MM.1S (cell line): ENCODE results near the gene TMEM86A.

Source experiments
- DNase-seq: peaks from one replicate; pipeline ENCODE4 v3.0.0-alpha.2; 2015
- H2AFZ ChIP-seq: fragments of 300-600 bp; sonication (generic); 2 replicates; pipeline ENCODE4 v1.6.0; 2016; ENCODE audit warnings: antibody characterized with exemption, low read length
- H3F3A ChIP-seq: fragments of 300-600 bp; sonication (generic); 2 replicates; pipeline ENCODE4 v1.6.1; 2016; ENCODE audit warnings: mild to moderate bottlenecking, antibody characterized with exemption, low read length, moderate library complexity, mixed read lengths; ENCODE audit not compliant: insufficient read depth
- H3K27ac ChIP-seq: fragments of 300-600 bp; sonication (generic); 2 replicates; pipeline ENCODE4 v1.5.1; 2016; ENCODE audit warnings: mild to moderate bottlenecking, low read length
- H3K27me3 ChIP-seq: fragments of 300-600 bp; sonication (generic); replicated peaks from 2 replicates; pipeline ENCODE4 v1.6.0; 2016; ENCODE audit warnings: low read length; ENCODE audit not compliant: insufficient read depth
- H3K36me3 ChIP-seq: fragments of 300-600 bp; sonication (generic); replicated peaks from 2 replicates; pipeline ENCODE4 v1.6.1; 2016; ENCODE audit warnings: mild to moderate bottlenecking, low read length, mixed read lengths; ENCODE audit not compliant: insufficient read depth
- H3K4me1 ChIP-seq: fragments of 300-600 bp; sonication (generic); 2 replicates; pipeline ENCODE4 v1.6.1; 2016; ENCODE audit warnings: low read length, mixed read lengths
- H3K4me2 ChIP-seq: fragments of 300-600 bp; sonication (generic); 2 replicates; pipeline ENCODE4 v1.6.0; 2016; ENCODE audit warnings: low read depth, low read length
- H3K4me3 ChIP-seq: fragments of 300-600 bp; sonication (generic); 2 replicates; pipeline ENCODE4 v1.5.1; 2016; ENCODE audit warnings: low read length, mixed read lengths
- H3K79me2 ChIP-seq: fragments of 300-600 bp; sonication (generic); 2 replicates; pipeline ENCODE4 v1.6.1; 2016; ENCODE audit warnings: mixed run types, low read length, mixed read lengths
- H3K9ac ChIP-seq: fragments of 300-600 bp; sonication (generic); 2 replicates; pipeline ENCODE4 v1.6.1; 2016; ENCODE audit warnings: low read length, mixed read lengths
- H3K9me2 ChIP-seq: fragments of 300-600 bp; sonication (generic); replicated peaks from 2 replicates; pipeline ENCODE4 v1.6.1; 2016; ENCODE audit warnings: mild to moderate bottlenecking, low read length, mixed read lengths; ENCODE audit not compliant: insufficient read depth
- H3K9me3 ChIP-seq: fragments of 300-600 bp; sonication (generic); replicated peaks from 2 replicates; pipeline ENCODE4 v1.6.1; 2016; ENCODE audit warnings: mild to moderate bottlenecking, low read length, mixed read lengths; ENCODE audit not compliant: insufficient read depth
- H4K20me1 ChIP-seq: fragments of 300-600 bp; sonication (generic); 2 replicates; pipeline ENCODE4 v1.6.1; 2016; ENCODE audit warnings: mild to moderate bottlenecking, low read length, moderate library complexity, mixed read lengths; ENCODE audit not compliant: insufficient read depth
- EZH2 ChIP-seq: fragments of 300-600 bp; sonication (generic); optimal IDR thresholded peaks from 2 replicates; pipeline ENCODE3; 2017; ENCODE audit warnings: low read depth, mild to moderate bottlenecking, antibody characterized with exemption, low read length, mixed read lengths
- EZH2phosphoT487 ChIP-seq: fragments of 300-600 bp; sonication (generic); IDR thresholded peaks from 2 replicates; pipeline ENCODE4 v1.6.1; 2018; ENCODE audit warnings: antibody characterized with exemption, low read length
- TF ChIP-seq, protein P1 (sequence below): fragments of 300-600 bp; sonication (generic); IDR thresholded peaks from 2 replicates; pipeline ENCODE4 v1.5.1; 2016; ENCODE audit warnings: antibody characterized with exemption, low read length, mixed read lengths

The TMEM86A gene, protein sequence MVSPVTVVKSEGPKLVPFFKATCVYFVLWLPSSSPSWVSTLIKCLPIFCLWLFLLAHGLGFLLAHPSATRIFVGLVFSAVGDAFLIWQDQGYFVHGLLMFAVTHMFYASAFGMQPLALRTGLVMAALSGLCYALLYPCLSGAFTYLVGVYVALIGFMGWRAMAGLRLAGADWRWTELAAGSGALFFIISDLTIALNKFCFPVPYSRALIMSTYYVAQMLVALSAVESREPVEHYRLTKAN

DNA sequence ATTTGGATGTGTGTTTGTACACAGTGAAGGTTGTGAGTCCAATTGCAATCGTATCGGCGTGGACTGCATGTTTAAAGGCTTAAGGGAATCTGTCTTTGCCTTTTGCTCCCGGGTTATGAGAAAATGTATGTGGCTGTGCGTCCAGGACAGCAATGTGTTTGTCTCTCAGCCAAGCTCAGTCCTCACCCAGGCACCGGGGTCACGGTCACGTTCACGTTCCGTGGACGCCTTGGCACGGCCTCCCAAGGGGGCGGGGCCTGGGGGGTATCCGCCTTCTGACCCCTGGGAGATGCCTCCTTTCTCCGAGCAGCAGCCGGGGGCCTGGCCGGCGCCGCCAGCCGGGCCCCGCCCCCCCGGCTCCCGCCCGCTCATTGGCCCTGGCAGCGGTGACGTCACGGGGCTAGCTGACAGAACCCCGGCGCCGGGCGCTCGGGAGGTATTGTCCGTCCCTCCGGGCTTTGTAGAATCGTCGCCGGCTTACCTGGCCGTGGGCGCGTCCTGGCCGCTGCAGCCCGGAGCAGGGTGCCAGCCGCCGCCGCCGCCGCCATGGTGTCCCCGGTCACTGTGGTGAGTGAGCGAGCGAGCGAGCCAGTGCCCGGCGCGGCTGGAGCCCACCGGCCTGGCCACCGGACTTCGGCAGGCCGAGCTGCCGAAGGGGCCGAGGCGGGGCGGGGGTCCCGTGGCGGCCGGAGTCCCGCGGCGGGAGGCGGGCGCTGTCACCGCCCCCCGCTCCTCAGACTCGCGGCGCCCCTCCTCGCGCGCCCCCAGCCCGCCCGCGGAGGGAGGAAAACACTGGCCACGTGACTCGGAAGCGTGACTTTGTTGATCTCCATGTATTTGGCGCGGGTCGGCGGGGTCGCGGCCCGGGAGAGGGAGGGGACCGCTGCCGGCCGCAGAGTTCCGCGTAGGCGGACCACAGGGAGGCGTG lies at the start of gene TMEM86A:
TSS of gene TMEM86A (plus strand) at position 439 of the 928 bp plus-strand sequence. CDS start at position 547, 108 bp downstream.
- Histone ChIP-seq H3K9ac (peak within 1 kb of the TSS; percentile 24; the same call in 1 of the 2 replicates), H3K4me3 (peak within 1 kb of the TSS; percentile 73), H3F3A (no peaks in the 10 kb centered on the region), H3K79me2 (no peaks in the 10 kb centered on the region), H3K4me2 (peak within 1 kb of the TSS; percentile 92), H3K9me3 (no peaks in the 10 kb centered on the region), H3K4me1 (no peaks in the 10 kb centered on the region), H3K27ac (no peak within 1 kb of the TSS), H3K36me3 (no peaks in the 10 kb centered on the region), H2AFZ (peak within 1 kb of the TSS; percentile 87), H3K9me2 (no peaks in the 10 kb centered on the region), H4K20me1 (no peaks in the 10 kb centered on the region), H3K27me3 (0 out of 2 replicates have a peak, but pooled peaks cover 4% of the 10 kb centered on the region)
- DNase-seq = peak; percentile 90
- TF ChIP-seq, protein P1, sequence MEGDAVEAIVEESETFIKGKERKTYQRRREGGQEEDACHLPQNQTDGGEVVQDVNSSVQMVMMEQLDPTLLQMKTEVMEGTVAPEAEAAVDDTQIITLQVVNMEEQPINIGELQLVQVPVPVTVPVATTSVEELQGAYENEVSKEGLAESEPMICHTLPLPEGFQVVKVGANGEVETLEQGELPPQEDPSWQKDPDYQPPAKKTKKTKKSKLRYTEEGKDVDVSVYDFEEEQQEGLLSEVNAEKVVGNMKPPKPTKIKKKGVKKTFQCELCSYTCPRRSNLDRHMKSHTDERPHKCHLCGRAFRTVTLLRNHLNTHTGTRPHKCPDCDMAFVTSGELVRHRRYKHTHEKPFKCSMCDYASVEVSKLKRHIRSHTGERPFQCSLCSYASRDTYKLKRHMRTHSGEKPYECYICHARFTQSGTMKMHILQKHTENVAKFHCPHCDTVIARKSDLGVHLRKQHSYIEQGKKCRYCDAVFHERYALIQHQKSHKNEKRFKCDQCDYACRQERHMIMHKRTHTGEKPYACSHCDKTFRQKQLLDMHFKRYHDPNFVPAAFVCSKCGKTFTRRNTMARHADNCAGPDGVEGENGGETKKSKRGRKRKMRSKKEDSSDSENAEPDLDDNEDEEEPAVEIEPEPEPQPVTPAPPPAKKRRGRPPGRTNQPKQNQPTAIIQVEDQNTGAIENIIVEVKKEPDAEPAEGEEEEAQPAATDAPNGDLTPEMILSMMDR = no peak
- no peak for TF ChIP-seq EZH2
- no peak for TF ChIP-seq EZH2phosphoT487

DNA sequence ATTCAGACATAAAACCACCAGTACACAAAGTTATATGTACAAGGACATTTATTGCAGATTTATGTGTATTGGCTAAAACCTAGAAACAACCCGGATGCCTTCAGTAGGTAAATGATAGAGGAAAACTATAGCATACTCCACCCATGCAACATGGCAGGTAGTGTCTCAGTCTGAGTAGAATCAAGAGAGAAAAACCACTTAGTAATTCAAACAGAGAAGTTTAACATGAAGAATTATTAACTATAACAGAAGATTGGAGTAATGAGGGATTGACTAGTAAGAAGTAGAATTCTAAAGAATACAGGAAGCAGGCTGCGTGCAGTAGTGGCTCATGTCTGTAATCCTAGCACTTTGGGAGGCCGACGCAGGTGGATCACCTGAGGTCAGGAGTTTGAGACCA lies 48.2 kb upstream of the TMEM86A start:
- no peak overlapping the region for H3K9ac ChIP-seq

DNA sequence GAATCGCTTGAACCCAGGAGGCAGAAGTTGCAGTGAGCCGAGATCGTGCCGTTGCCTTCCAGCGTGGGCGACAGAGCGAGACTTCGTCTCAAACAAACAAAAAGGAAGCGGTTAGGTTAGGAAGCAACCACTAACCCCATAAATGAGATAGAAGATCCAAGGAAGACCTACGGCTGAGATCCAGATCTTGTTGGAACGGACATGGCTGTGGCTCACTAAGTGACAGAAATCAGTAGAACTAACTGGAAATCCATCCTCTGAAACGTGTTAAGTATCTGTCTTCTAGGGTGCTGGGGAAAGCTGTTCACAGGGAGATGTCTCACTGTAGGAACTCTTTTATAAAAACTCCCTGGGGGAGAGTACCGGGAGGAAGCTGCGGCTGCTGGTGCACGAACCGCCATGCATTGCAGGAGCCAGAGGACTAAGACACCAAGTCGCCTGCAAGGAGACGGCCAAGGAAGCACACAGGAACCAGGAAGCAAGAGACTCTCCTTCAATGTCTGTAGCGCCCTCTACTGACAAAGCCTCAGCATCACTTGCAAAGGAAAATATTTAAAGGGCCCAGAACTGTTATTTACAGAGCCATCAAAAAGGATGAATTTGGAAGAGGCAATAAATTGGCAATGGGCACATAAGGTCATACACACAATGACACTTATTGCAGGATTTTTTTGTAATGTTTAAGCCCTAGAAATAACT lies 47.6 kb upstream of the TMEM86A start:
- no peaks in the 10 kb centered on the region for H3K27me3 ChIP-seq
- no peaks in the 10 kb centered on the region for H3K36me3 ChIP-seq
- H3K27ac ChIP-seq = no peak overlapping the region
- DNase-seq = peak; percentile 78
- H3K79me2 ChIP-seq = no peaks in the 10 kb centered on the region
- peak overlapping the region; percentile 10; the same call in 1 of the 2 replicates for H3K9ac ChIP-seq
- H2AFZ ChIP-seq = peak overlapping the region; percentile 96
- TF ChIP-seq EZH2 (no peak), EZH2phosphoT487 (no peak)
- TF ChIP-seq, protein P1 = peak; percentile 88
- no peaks in the 10 kb centered on the region for H3K9me3 ChIP-seq
- H3K9me2 ChIP-seq = no peaks in the 10 kb centered on the region
- no peaks in the 10 kb centered on the region for H4K20me1 ChIP-seq
- H3K4me3 ChIP-seq = peak overlapping the region; percentile 55
- no peaks in the 10 kb centered on the region for H3F3A ChIP-seq
- no peaks in the 10 kb centered on the region for H3K4me1 ChIP-seq
- peak overlapping the region; percentile 75 for H3K4me2 ChIP-seq

More for the DNA sequence above, 48.2 kb upstream of the TMEM86A start:
- no peaks in the 10 kb centered on the region for H3K4me1 ChIP-seq
- H3K4me2 ChIP-seq = no peak overlapping the region
- H4K20me1 ChIP-seq = no peaks in the 10 kb centered on the region
- H3K27me3 ChIP-seq = no peaks in the 10 kb centered on the region
- no peaks in the 10 kb centered on the region for H3F3A ChIP-seq
- H3K9me2 ChIP-seq = no peaks in the 10 kb centered on the region
- no peak overlapping the region; the same call in 1 of the 2 replicates for H2AFZ ChIP-seq
- no peaks in the 10 kb centered on the region for H3K79me2 ChIP-seq
- no peak overlapping the region for H3K4me3 ChIP-seq
- no peaks in the 10 kb centered on the region for H3K36me3 ChIP-seq
- TF ChIP-seq EZH2phosphoT487 = no peak
- TF ChIP-seq EZH2 = no peak
- TF ChIP-seq, protein P1 = no peak
- no peaks in the 10 kb centered on the region for H3K9me3 ChIP-seq
- DNase-seq = no peak
- H3K27ac ChIP-seq = no peak overlapping the region
